HG02981 (cell line): ENCODE data around the gene TK2.
"Not testable (repeated sequence)": the region's sequence is repeated elsewhere in the genome, so short reads cannot be mapped to it uniquely, and the experiment has no call there.

ENCODE experiments used
- ATAC-seq: cut with Tn5 transposase; IDR thresholded peaks from one replicate; pipeline ENCODE4 v1.9.1; 2021; ENCODE audit warnings: mild to moderate bottlenecking, moderate library complexity; ENCODE audit not compliant: unreplicated experiment

The TK2 gene

GRCh38 chr16:66508248-66508913, 41.5 kb downstream of the TK2 start:
- ATAC-seq: no peak

GRCh38 chr16:66507731-66508239, 42.1 kb downstream of the TK2 start:
- ATAC-seq: no peak

GRCh38 chr16:66503612-66504011, 46.3 kb downstream of the TK2 start:
- no peak for ATAC-seq

- no peak for ATAC-seq
Measured at GRCh38 chr16:66503030-66503429, 46.9 kb downstream of the TK2 start.

GRCh38 chr16:66502020-66502913, 47.7 kb downstream of the TK2 start:
- ATAC-seq: no peak

- ATAC-seq: not testable (repeated sequence)
Measured at GRCh38 chr16:66501563-66501962, 48.4 kb downstream of the TK2 start.

- not testable (repeated sequence) for ATAC-seq
Measured at GRCh38 chr16:66497921-66498320, 52.0 kb downstream of the TK2 start.

- ATAC-seq: not testable (repeated sequence)
Measured at GRCh38 chr16:66496226-66496625, 53.7 kb downstream of the TK2 start.

GRCh38 chr16:66495440-66495839, 54.5 kb downstream of the TK2 start:
- ATAC-seq: no peak

GRCh38 chr16:66494916-66495315, 55.0 kb downstream of the TK2 start:
- no peak for ATAC-seq

GRCh38 chr16:66493490-66494401, 56.2 kb downstream of the TK2 start:
- no peak for ATAC-seq

- ATAC-seq: no peak
Measured at GRCh38 chr16:66491716-66492064, 58.2 kb downstream of the TK2 start.

GRCh38 chr16:66490774-66491715, 58.9 kb downstream of the TK2 start:
- ATAC-seq: no peak

- no peak for ATAC-seq
Measured at GRCh38 chr16:66489818-66490217, 60.1 kb downstream of the TK2 start.

- no peak for ATAC-seq
Measured at GRCh38 chr16:66489385-66489784, 60.5 kb downstream of the TK2 start.

GRCh38 chr16:66488505-66488904, 61.4 kb downstream of the TK2 start:
- ATAC-seq: no peak

GRCh38 chr16:66487580-66488275, 62.2 kb downstream of the TK2 start:
- ATAC-seq: no peak

- no peak for ATAC-seq
Measured at GRCh38 chr16:66486773-66487579, 62.9 kb downstream of the TK2 start.
